Lower lobe of right lung (tissue), 2 donors: Measurements from ENCODE around the gene SKA1. TPM values are rescaled to one million over a fixed set of nuclear protein-coding genes. Genes with fewer than 3 reads are reported as not detected.
"Not testable (repeated sequence)": the region's sequence is repeated elsewhere in the genome, so short reads cannot be mapped to it uniquely, and the experiment has no call there.

Experiments used
- ATAC-seq, 2 donors: fragments of 200-7000 bp; cut with Tn5 transposase; one replicate each; pipeline ENCODE4 v1.9.1; 2020 to 2022; ENCODE audit warnings: mild to moderate bottlenecking in 2 of 2, moderate library complexity in 2 of 2
- DNase-seq: peaks from one replicate; pipeline ENCODE4 v3.0.0-alpha.2; 2020
- H3K27ac ChIP-seq: fragments of 200-600 bp; one replicate; pipeline ENCODE4 v1.8.0; 2022
- H3K27me3 ChIP-seq: fragments of 200-600 bp; one replicate; pipeline ENCODE4 v1.8.0; 2022; ENCODE audit warnings: low read depth
- H3K36me3 ChIP-seq: fragments of 200-600 bp; one replicate; pipeline ENCODE4 v1.8.0; 2022; ENCODE audit warnings: mild to moderate bottlenecking
- H3K4me1 ChIP-seq: fragments of 200-600 bp; one replicate; pipeline ENCODE4 v1.8.0; 2022
- H3K4me3 ChIP-seq: fragments of 200-600 bp; one replicate; pipeline ENCODE4 v1.8.0; 2022; ENCODE audit warnings: mild to moderate bottlenecking
- H3K9me3 ChIP-seq: fragments of 200-600 bp; one replicate; pipeline ENCODE4 v1.8.0; 2022
- CTCF ChIP-seq: fragments of 200-600 bp; IDR thresholded peaks from one replicate; pipeline ENCODE4 v1.8.0; 2022; ENCODE audit warnings: antibody characterized with exemption, mild to moderate bottlenecking
- intact Hi-C: fragments of 100-400 bp; cut with DNase I; formaldehyde crosslinking; loops from one replicate; pipeline ENCODE4 v1.11.0; 2022
- total RNA-seq: library from RNA; stranded (reverse); fragmentation: NEBNext Ultra II Directional; extraction: Animal tissue kit (Norgen Biotek cat#: 25700); gene quantifications from one replicate; pipeline ENCODE4 v1.2.1, GENCODE V29; 2021
- donor health status: DM: no; HTN: yes; CAD: no; lungs with severe emphysema.

Gene SKA1
- total RNA-seq, 1 donor from 2014 or later = 1.2 TPM

DNA sequence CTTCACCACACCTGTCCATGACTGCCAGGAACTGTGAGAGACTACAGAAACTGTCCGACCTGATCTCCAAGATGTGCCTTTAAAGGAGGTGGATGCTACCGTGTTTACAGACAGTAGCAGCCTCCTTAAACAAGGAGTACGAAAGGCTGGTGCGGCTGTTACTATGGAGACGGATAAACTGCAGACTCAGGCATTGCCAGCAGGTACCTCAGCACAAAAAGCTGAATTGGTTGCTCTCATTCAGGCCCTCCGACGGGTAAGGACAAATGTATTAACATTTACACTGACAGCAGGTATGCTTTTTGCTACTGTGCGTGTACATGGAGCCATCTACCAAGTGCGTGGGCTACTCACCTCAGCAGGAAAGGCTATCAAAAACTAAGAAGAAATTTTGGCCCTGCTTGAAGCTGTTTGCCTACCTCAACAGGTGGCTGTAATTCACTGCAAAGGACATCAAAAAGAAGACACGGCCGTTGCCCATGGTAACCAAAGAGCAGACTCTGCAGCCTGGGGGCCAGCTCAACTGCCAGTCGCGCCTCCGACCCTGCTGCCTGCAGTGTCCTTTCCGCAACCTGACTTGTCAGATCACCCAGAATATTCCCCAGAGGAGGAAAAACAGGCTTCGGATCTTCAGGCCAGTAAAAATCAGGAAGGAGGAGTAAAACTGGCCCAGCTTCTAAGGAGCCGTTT, 30.9 kb downstream of the SKA1 start:
- TF ChIP-seq CTCF = no peak
- Histone ChIP-seq H3K4me3 (no peak overlapping the region), H3K27me3 (peaks cover 44% of the 10 kb centered on the region), H3K4me1 (no peaks in the 10 kb centered on the region), H3K27ac (no peak overlapping the region), H3K9me3 (no peaks in the 10 kb centered on the region), H3K36me3 (no peaks in the 10 kb centered on the region)
- ATAC-seq (no peak), DNase-seq (no peak)
- intact Hi-C loops = no loop called here

DNA sequence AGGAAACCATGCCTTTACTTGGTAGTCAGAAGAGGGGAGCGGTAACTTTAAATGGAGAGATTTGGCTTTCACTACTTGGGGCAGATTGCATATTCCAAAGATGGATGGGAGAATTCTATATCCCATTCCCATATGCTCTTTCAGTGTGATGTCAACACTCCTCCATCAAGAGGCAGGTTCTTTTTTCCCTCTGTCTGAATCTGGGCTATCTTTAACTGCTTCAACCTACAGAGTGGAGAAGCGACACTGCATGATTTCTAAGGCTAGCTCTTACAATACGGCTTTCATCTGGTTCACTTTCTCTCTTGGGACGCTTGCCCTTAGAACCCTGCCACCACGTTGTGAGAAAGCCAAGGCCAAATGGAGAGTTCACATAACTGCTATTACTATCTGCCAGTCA, 34.4 kb downstream of the SKA1 start:
- H3K27me3 ChIP-seq = peaks cover 20% of the 10 kb centered on the region
- no peaks in the 10 kb centered on the region for H3K36me3 ChIP-seq
- H3K4me1 ChIP-seq = no peaks in the 10 kb centered on the region
- DNase-seq (no peak), ATAC-seq (no peak)
- H3K4me3 ChIP-seq = no peak overlapping the region
- no peak for TF ChIP-seq CTCF
- no peaks in the 10 kb centered on the region for H3K9me3 ChIP-seq
- intact Hi-C loops = no loop called here
- no peak overlapping the region for H3K27ac ChIP-seq

GRCh38 chr18:50410008-50410407, 35.2 kb downstream of the SKA1 start:
- no peak for TF ChIP-seq CTCF
- Histone ChIP-seq H3K4me3 (no peak overlapping the region), H3K27ac (no peak overlapping the region), H3K27me3 (peaks cover 20% of the 10 kb centered on the region), H3K36me3 (no peaks in the 10 kb centered on the region), H3K4me1 (no peaks in the 10 kb centered on the region), H3K9me3 (no peaks in the 10 kb centered on the region)
- DNase-seq (no peak), ATAC-seq (no peak)
- intact Hi-C loops = no loop called here

DNA sequence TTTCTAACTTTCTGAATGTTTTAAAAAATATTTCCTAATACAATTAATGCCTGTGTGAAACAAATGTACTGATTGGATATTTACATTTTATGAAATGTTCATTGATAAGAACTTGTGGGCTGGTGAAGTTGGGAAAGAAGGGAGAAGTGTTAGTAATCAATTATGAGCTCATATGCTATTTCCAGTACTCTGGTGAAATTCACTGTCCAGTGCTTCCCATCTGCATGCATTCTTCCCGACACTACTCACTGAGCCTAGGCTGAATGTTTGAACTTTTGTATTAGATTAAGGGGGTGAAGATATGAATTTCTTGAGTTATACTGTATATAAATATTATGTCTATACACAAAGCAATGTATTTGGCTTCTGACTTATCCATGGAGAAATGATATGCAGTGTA, 36.0 kb downstream of the SKA1 start:
- ATAC-seq = no peak
- TF ChIP-seq CTCF = no peak
- H3K9me3 ChIP-seq = no peaks in the 10 kb centered on the region

GRCh38 chr18:50416832-50417231, 42.0 kb downstream of the SKA1 start:
- H3K9me3 ChIP-seq, ATAC-seq, intact Hi-C loops, DNase-seq, H3K4me1 ChIP-seq, H3K27ac ChIP-seq, H3K4me3 ChIP-seq, H3K27me3 ChIP-seq, H3K36me3 ChIP-seq: not testable (repeated sequence)

More for the DNA sequence above, 36.0 kb downstream of the SKA1 start:
- DNase-seq = no peak
- Histone ChIP-seq H3K4me1 (no peaks in the 10 kb centered on the region), H3K27me3 (peaks cover 15% of the 10 kb centered on the region), H3K27ac (no peak overlapping the region), H3K4me3 (no peak overlapping the region), H3K36me3 (no peaks in the 10 kb centered on the region)
- intact Hi-C loops = no loop called here

DNA sequence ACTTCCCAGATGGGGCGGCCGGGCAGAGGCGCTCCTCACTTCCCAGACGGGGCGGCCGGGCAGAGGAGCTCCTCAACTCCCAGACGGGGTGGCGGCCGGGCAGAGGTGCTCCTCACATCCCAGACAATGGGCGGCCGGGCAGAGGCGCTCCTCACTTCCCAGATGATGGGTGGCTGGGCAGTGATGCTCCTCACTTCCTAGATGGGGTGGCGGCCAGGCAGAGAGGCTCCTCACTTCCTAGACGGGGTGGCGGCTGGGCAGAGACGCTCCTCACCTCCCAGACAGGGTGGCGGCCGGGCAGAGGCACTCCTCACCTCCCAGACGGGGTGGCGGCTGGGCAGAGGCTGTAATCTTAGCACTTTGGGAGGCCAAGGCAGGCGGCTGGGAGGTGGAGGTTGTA, 42.9 kb downstream of the SKA1 start:
- H3K27me3 ChIP-seq, H3K4me3 ChIP-seq, DNase-seq, intact Hi-C loops, H3K36me3 ChIP-seq, ATAC-seq, H3K27ac ChIP-seq, H3K4me1 ChIP-seq, H3K9me3 ChIP-seq: not testable (repeated sequence)
